WTC11 (cell line): ENCODE results near the gene UGT3A2. TPM values are rescaled to one million over a fixed set of nuclear protein-coding genes. Genes with fewer than 3 reads are reported as not detected.

ENCODE experiments used
- ATAC-seq: fragments of 200-7000 bp; cut with Tn5 transposase; 2 replicates; pipeline ENCODE4 v1.10.0; 2021; ENCODE audit warnings: mild to moderate bottlenecking, moderate library complexity
- CTCF ChIA-PET: fragments of 300-600 bp; sonication (Branson Sonifier 250); formaldehyde crosslinking; loops from one replicate; lab custom pipeline; 2021; ENCODE audit warnings: antibody characterized with exemption; lab: Charles Lee
- POLR2A ChIA-PET: fragments of 350-600 bp; sonication (Branson Sonifier 250); formaldehyde crosslinking; loops from one replicate; lab custom pipeline; 2021; ENCODE audit warnings: antibody characterized with exemption; lab: Charles Lee
- DNase-seq: peaks from one replicate; pipeline ENCODE4 v3.0.0; 2021; ENCODE audit warnings: low spot score
- H3K27ac Mint-ChIP-seq: 2 replicates; pipeline ENCODE4 v1.8.0; 2021; ENCODE audit warnings: mixed read lengths
- H3K27me3 Mint-ChIP-seq: 2 replicates; pipeline ENCODE4 v1.8.0; 2021; ENCODE audit warnings: low read depth, mild to moderate bottlenecking, moderate library complexity, mixed read lengths
- H3K36me3 Mint-ChIP-seq: 2 replicates; pipeline ENCODE4 v1.8.0; 2021; ENCODE audit warnings: mixed read lengths
- H3K4me1 Mint-ChIP-seq: 2 replicates; pipeline ENCODE4 v1.8.0; 2022; ENCODE audit warnings: mixed read lengths
- H3K4me3 Mint-ChIP-seq: 2 replicates; pipeline ENCODE4 v1.8.0; 2021; ENCODE audit warnings: mild to moderate bottlenecking, moderate library complexity, mixed read lengths
- H3K9me3 Mint-ChIP-seq: 2 replicates; pipeline ENCODE4 v1.8.0; 2021; ENCODE audit warnings: mixed read lengths
- CREB1 ChIP-seq: sonication (generic); formaldehyde crosslinking; IDR thresholded peaks from 2 replicates; pipeline ENCODE4 v1.8.0; 2023; ENCODE audit warnings: mild to moderate bottlenecking, missing genetic modification reagents
- CREM ChIP-seq: sonication (generic); formaldehyde crosslinking; IDR thresholded peaks from 2 replicates; pipeline ENCODE4 v1.8.1; 2022; ENCODE audit warnings: mild to moderate bottlenecking, missing genetic modification reagents, moderate library complexity
- ELF4 ChIP-seq: sonication (generic); formaldehyde crosslinking; IDR thresholded peaks from 2 replicates; pipeline ENCODE4 v1.8.1; 2022; ENCODE audit warnings: low read depth, mild to moderate bottlenecking, moderate library complexity, missing genetic modification reagents
- ETV6 ChIP-seq: sonication (generic); formaldehyde crosslinking; IDR thresholded peaks from 2 replicates; pipeline ENCODE4 v1.8.1; 2022; ENCODE audit warnings: mild to moderate bottlenecking, missing genetic modification reagents
- FOXJ3 ChIP-seq: sonication (generic); formaldehyde crosslinking; IDR thresholded peaks from 2 replicates; pipeline ENCODE4 v1.9.0; 2021; ENCODE audit warnings: missing genetic modification reagents, mild to moderate bottlenecking, borderline replicate concordance
- FOXP1 ChIP-seq: sonication (generic); formaldehyde crosslinking; IDR thresholded peaks from 2 replicates; pipeline ENCODE4 v1.8.0; 2022; ENCODE audit warnings: missing genetic modification reagents, mild to moderate bottlenecking, moderate library complexity, borderline replicate concordance
- GRHL2 ChIP-seq: fragments of 250-450 bp; sonication (Bioruptor Pico); IDR thresholded peaks from 2 replicates; pipeline ENCODE4 v1.8.0; 2022; ENCODE audit warnings: mild to moderate bottlenecking, moderate library complexity; ENCODE audit not compliant: insufficient replicate concordance, severe bottlenecking
- MYBL2 ChIP-seq: sonication (generic); formaldehyde crosslinking; IDR thresholded peaks from 2 replicates; pipeline ENCODE4 v1.8.1; 2023; ENCODE audit warnings: mild to moderate bottlenecking, moderate library complexity, missing genetic modification reagents
- NFATC4 ChIP-seq: fragments of 250-450 bp; sonication (Bioruptor Pico); IDR thresholded peaks from 2 replicates; pipeline ENCODE4 v1.9.0; 2021; ENCODE audit warnings: mild to moderate bottlenecking
- NFE2L1 ChIP-seq: sonication (generic); formaldehyde crosslinking; IDR thresholded peaks from 2 replicates; pipeline ENCODE4 v1.8.1; 2023; ENCODE audit warnings: missing genetic modification reagents
- TP53 ChIP-seq: sonication (generic); formaldehyde crosslinking; IDR thresholded peaks from 2 replicates; pipeline ENCODE4 v1.8.1; 2023; ENCODE audit warnings: mild to moderate bottlenecking, missing genetic modification reagents
- ZBTB21 ChIP-seq: sonication (generic); formaldehyde crosslinking; IDR thresholded peaks from 2 replicates; pipeline ENCODE4 v1.8.1; 2023; ENCODE audit warnings: mild to moderate bottlenecking, missing genetic modification reagents, borderline replicate concordance
- ZNF232 ChIP-seq: sonication (generic); formaldehyde crosslinking; IDR thresholded peaks from 2 replicates; pipeline ENCODE4 v1.8.0; 2022; ENCODE audit warnings: mild to moderate bottlenecking, missing genetic modification reagents
- ZNF396 ChIP-seq: fragments of 250-450 bp; sonication (Bioruptor Pico); IDR thresholded peaks from 2 replicates; pipeline ENCODE4 v1.8.0; 2021; ENCODE audit warnings: mild to moderate bottlenecking, moderate library complexity, borderline replicate concordance
- total RNA-seq: library from RNA; stranded (reverse); gene quantifications from 3 replicates; pipeline ENCODE4 v1.2.3, GENCODE V29; 2021
- TF ChIP-seq, protein P1 (sequence below): sonication (generic); formaldehyde crosslinking; IDR thresholded peaks from 2 replicates; pipeline ENCODE4 v1.8.0; 2022; ENCODE audit warnings: mild to moderate bottlenecking, missing genetic modification reagents
- TF ChIP-seq, protein P2 (sequence below): sonication (generic); formaldehyde crosslinking; IDR thresholded peaks from 2 replicates; pipeline ENCODE4 v1.8.1; 2022; ENCODE audit warnings: low read depth, mild to moderate bottlenecking, moderate library complexity, missing genetic modification reagents, borderline replicate concordance
- TF ChIP-seq, protein P3 (sequence below): sonication (generic); formaldehyde crosslinking; IDR thresholded peaks from 2 replicates; pipeline ENCODE4 v1.8.1; 2023; ENCODE audit warnings: mild to moderate bottlenecking, missing genetic modification reagents, borderline replicate concordance
- TF ChIP-seq, protein P4 (sequence below): sonication (generic); formaldehyde crosslinking; IDR thresholded peaks from 2 replicates; pipeline ENCODE4 v1.8.1; 2023; ENCODE audit warnings: mild to moderate bottlenecking, moderate library complexity, missing genetic modification reagents

Gene UGT3A2
- total RNA-seq, 1 experiment from 2014 or later = 13.6 TPM

DNA sequence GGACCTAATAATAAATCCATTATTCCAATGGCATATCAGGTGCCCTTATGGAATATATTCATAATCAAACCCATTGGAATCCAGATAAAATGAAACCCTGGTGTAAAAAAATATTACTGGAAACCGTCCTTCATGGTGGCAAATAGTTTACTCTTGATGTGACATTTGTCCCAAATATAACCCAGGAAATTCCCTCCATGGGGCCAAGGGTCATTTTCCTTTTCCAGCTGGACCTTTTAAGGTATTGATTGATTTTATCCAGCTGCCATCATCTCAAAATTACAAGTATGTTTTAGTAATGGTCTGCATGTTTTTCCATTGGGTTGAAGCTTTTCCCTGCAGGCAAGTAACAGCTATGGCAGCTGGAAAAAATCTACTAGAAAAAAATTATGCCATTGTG lies 67.1 kb downstream of the UGT3A2 start (continued):
- TF ChIP-seq, protein P1, sequence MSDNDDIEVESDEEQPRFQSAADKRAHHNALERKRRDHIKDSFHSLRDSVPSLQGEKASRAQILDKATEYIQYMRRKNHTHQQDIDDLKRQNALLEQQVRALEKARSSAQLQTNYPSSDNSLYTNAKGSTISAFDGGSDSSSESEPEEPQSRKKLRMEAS (CRISPR knock-in tag) = no peak
- TF ChIP-seq, protein P2, sequence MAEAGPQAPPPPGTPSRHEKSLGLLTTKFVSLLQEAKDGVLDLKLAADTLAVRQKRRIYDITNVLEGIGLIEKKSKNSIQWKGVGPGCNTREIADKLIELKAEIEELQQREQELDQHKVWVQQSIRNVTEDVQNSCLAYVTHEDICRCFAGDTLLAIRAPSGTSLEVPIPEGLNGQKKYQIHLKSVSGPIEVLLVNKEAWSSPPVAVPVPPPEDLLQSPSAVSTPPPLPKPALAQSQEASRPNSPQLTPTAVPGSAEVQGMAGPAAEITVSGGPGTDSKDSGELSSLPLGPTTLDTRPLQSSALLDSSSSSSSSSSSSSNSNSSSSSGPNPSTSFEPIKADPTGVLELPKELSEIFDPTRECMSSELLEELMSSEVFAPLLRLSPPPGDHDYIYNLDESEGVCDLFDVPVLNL (CRISPR knock-in tag) = no peak
- TF ChIP-seq, all 79 proteins: peak for 0

DNA sequence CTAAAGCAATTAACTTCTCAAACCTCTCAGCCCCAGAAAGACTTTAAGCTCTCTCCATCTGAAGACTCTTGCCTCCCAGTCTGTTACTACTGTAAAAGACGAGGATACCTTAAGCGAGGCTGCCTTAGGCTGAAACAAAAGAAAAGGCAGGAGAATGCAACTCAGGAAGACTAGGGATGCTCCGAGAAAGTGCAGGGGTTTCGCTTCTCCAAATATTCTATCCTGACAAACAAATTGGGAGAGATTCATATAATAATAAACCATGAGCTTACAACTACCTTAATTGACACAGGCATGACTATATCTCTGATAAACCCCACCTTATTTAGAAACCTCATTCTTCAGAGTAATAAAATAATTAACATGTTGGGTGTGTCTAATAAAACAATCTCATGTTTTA lies 70.6 kb downstream of the UGT3A2 start:
- DNase-seq = no peak
- TF ChIP-seq GRHL2 (CRISPR knock-in tag) = no peak
- no peak for TF ChIP-seq ZBTB21
- no peak for TF ChIP-seq NFE2L1 (CRISPR knock-in tag)
- TF ChIP-seq CREM (CRISPR knock-in tag) = no peak
- TF ChIP-seq NFATC4 (CRISPR knock-in tag) = no peak
- ChIA-PET CTCF (no interaction called here), POLR2A (no interaction called here)
- no peaks in the 10 kb centered on the region for H3K9me3 Mint-ChIP-seq
- H3K27ac Mint-ChIP-seq = no peak overlapping the region
- no peak for ATAC-seq
- H3K4me3 Mint-ChIP-seq = no peak overlapping the region
- H3K36me3 Mint-ChIP-seq = no peaks in the 10 kb centered on the region
- peaks cover 4% of the 10 kb centered on the region for H3K27me3 Mint-ChIP-seq
- H3K4me1 Mint-ChIP-seq = peaks cover 6% of the 10 kb centered on the region; the same call in 1 of the 2 replicates

- TF ChIP-seq MYBL2 (no peak), ETV6 (no peak), FOXP1 (no peak; the same call in 1 of the 2 replicates), TP53 (no peak), CREB1 (no peak), FOXJ3 (CRISPR knock-in tag) (no peak), ZNF396 (no peak), ZNF232 (CRISPR knock-in tag) (no peak), ELF4 (CRISPR knock-in tag) (no peak)
- TF ChIP-seq, protein P3, sequence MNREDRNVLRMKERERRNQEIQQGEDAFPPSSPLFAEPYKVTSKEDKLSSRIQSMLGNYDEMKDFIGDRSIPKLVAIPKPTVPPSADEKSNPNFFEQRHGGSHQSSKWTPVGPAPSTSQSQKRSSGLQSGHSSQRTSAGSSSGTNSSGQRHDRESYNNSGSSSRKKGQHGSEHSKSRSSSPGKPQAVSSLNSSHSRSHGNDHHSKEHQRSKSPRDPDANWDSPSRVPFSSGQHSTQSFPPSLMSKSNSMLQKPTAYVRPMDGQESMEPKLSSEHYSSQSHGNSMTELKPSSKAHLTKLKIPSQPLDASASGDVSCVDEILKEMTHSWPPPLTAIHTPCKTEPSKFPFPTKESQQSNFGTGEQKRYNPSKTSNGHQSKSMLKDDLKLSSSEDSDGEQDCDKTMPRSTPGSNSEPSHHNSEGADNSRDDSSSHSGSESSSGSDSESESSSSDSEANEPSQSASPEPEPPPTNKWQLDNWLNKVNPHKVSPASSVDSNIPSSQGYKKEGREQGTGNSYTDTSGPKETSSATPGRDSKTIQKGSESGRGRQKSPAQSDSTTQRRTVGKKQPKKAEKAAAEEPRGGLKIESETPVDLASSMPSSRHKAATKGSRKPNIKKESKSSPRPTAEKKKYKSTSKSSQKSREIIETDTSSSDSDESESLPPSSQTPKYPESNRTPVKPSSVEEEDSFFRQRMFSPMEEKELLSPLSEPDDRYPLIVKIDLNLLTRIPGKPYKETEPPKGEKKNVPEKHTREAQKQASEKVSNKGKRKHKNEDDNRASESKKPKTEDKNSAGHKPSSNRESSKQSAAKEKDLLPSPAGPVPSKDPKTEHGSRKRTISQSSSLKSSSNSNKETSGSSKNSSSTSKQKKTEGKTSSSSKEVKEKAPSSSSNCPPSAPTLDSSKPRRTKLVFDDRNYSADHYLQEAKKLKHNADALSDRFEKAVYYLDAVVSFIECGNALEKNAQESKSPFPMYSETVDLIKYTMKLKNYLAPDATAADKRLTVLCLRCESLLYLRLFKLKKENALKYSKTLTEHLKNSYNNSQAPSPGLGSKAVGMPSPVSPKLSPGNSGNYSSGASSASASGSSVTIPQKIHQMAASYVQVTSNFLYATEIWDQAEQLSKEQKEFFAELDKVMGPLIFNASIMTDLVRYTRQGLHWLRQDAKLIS (CRISPR knock-in tag) = no peak
- TF ChIP-seq, protein P1 (CRISPR knock-in tag) = no peak
- TF ChIP-seq, protein P4, sequence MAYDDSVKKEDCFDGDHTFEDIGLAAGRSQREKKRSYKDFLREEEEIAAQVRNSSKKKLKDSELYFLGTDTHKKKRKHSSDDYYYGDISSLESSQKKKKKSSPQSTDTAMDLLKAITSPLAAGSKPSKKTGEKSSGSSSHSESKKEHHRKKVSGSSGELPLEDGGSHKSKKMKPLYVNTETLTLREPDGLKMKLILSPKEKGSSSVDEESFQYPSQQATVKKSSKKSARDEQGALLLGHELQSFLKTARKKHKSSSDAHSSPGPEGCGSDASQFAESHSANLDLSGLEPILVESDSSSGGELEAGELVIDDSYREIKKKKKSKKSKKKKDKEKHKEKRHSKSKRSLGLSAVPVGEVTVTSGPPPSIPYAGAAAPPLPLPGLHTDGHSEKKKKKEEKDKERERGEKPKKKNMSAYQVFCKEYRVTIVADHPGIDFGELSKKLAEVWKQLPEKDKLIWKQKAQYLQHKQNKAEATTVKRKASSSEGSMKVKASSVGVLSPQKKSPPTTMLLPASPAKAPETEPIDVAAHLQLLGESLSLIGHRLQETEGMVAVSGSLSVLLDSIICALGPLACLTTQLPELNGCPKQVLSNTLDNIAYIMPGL (CRISPR knock-in tag) = no peak
- ChIA-PET CTCF (interaction anchor here (1.3 to 3.6 kb wide), 4 partner anchors 27 to 88 kb away, joined by 4 to 15 read pairs (median 14); no protein-coding TSS in a partner anchor), POLR2A (interaction anchor here (0.5 kb wide), 1 partner anchor 588 kb away, joined by 3 read pairs; no protein-coding TSS in a partner anchor)
- Mint-ChIP-seq H3K9me3 (no peaks in the 10 kb centered on the region), H3K4me3 (peak within 1 kb of the TSS; percentile 87), H3K4me1 (peaks cover 13% of the 10 kb centered on the region), H3K27ac (no peak within 1 kb of the TSS), H3K36me3 (no peaks in the 10 kb centered on the region), H3K27me3 (peaks cover 39% of the 10 kb centered on the region)
- ATAC-seq = peak; percentile 95
- DNase-seq = peak; percentile 59
Measured at GRCh38 chr5:35990941-35991611, 75.6 kb downstream of the UGT3A2 start, which contains the start of gene UGT3A1. Gene UGT3A1 (minus strand): TSS chr5:35991390. CDS start chr5:35991240, 150 bp downstream.
